EH (cell line): ENCODE measurements around the gene COMMD2.

Experiments used
- DNase-seq: peaks from one replicate; pipeline ENCODE4 v3.0.0-alpha.2; 2015; ENCODE audit warnings: low read depth

Gene COMMD2

DNA sequence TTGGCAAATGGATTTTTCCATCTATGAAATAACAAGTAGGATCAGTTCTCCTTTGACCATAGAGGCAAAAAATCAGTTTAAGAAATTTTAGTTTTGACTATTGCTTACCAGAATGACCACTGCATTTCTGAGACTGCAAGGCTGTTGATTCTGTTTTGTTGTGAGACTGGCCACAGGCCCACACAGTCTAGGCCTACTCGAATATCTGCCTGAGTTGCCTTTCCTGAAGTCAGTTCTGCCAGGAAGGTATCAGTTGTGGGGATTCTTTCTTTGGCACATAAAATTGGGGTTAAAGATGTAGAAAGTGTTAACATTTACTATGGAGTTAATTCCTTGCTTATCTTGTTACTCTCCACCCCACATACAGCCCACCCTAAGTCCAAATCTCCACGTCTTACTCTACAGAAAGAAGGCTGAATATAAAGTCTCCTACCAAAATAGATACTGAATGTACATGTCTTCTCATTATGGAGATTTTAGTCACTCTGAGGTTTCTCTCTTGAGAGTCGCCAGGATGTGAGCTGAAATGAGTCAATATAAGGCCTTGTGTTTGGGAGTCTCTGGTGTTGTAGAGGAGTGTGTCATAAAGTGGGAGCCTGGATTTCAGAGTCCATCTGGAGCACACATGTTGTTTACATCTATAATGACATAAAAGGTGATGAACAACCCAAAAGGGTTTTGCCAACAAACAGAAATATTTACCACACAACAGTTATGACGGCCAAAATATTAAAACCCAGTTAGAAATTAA lies 49.4 kb downstream of the COMMD2 start:
- peak; percentile 87 for DNase-seq

DNA sequence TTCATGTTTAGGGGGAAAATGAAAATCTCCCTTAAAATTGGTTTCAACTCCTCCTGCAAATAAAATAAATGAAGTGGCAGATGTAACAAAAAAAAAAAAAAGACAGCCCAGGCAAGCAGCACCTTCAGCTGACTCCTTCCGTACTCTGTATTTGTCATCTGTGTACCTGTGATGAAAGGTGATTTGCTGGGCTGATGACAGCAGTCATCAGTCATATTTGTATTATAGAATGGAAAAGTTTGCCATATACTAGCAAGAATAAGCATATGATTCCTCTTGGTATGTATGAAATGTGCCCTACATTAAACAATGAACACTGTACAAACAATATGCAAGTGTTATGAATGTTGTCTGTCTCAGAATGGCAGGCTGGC lies 50.3 kb downstream of the COMMD2 start:
- no peak for DNase-seq

DNA sequence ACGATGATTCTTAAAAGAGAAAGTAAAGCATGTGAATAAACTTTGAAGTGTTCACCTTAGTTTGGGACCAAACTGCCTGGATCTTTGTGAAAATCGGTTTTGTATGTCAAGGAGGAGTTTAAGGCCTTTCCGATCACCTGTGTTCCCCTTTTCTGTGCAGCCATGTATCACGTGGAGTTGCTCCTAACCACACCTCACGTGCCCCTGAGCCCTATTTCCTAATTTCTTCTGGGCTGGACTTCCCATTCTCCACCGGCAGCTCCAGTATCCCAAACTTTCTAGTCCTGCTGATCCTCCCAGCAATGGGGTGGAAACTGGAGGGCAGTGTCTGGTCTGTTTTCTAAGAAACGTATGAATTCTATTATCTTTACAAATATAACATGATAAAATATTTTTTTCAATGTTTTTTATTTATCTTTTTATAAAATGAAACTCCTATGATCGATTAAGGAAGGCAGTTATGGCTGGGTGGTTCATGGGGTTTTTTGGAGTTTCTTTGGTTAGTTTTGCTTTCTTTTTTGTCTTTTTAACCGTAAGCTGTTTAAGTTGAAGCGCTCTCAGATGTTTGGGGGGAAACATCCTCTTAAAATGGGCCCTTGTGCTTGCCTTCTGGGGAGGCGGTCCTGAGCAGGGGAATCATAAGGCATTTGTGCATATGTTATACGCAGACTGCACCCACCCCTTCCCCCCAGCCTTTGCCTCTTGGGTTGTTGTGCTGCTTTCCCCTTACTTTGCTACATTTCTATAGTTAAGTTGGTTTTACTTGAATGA lies 50.9 kb downstream of the COMMD2 start:
- no peak for DNase-seq
